Breast epithelium (tissue), 4 donors: ENCODE results near the gene GPX1. TPM values are rescaled to one million over a fixed set of nuclear protein-coding genes. Genes with fewer than 3 reads are reported as not detected.
"Not testable (repeated sequence)": the region's sequence is repeated elsewhere in the genome, so short reads cannot be mapped to it uniquely, and the experiment has no call there.

ENCODE experiments used
- DNase-seq, 2 donors: peaks; one replicate each; pipeline ENCODE4 v3.0.0-alpha.2; 2019; ENCODE audit warnings: low spot score in 2 of 2
- H3K27ac ChIP-seq, 2 donors: fragments of 200-600 bp; sonication (generic) in 1 of 2; one replicate each; pipeline ENCODE4 v1.5.1; 2016 to 2019; ENCODE audit warnings: mild to moderate bottlenecking in 1 of 2
- H3K27me3 ChIP-seq, 2 donors: fragments of 200-600 bp; sonication (generic) in 1 of 2; one replicate each; pipeline versions ENCODE4 v1.5.1 to v1.6.0; 2017 to 2019; ENCODE audit warnings: control low read depth in 1 of 2, mild to moderate bottlenecking in 1 of 2
- H3K36me3 ChIP-seq: fragments of 200-600 bp; one replicate; pipeline ENCODE4 v1.5.1; 2019
- H3K4me1 ChIP-seq, 2 donors: fragments of 200-600 bp; sonication (generic); one replicate each; pipeline ENCODE4 v1.5.1; 2016 to 2019; ENCODE audit warnings: control low read depth in 1 of 2
- H3K4me3 ChIP-seq, 3 donors: fragments of 200-600 bp; sonication (generic); 1 replicate in 2 of 3; 2 replicates in 1 of 3; pipeline ENCODE4 v1.5.1; 2016 to 2019; ENCODE audit warnings: mild to moderate bottlenecking in 3 of 3, moderate library complexity in 2 of 3
- H3K9me3 ChIP-seq, 2 donors: fragments of 200-600 bp; sonication (generic) in 1 of 2; one replicate each; pipeline ENCODE4 v1.5.1; 2016 to 2019; ENCODE audit warnings: control low read depth in 1 of 2
- POLR2A ChIP-seq: fragments of 450-650 bp; IDR thresholded peaks from one replicate; pipeline ENCODE4 v1.6.1; 2016; ENCODE audit warnings: antibody characterized with exemption, mild to moderate bottlenecking, moderate library complexity
- POLR2AphosphoS5 ChIP-seq, 3 donors: sonication (generic); formaldehyde crosslinking; IDR thresholded peaks; one replicate each; pipeline ENCODE4 v1.6.1; 2017; ENCODE audit warnings: antibody characterized with exemption in 3 of 3
- intact Hi-C: fragments of 100-400 bp; cut with DNase I; formaldehyde crosslinking; loops from one replicate; pipeline ENCODE4 v1.15.1; 2023; ENCODE audit warnings: low total_unique reads
- total RNA-seq, 3 donors: library from RNA; depleted of rRNA; stranded (reverse); fragments of >200 nt; gene quantifications; one replicate each; pipeline ENCODE4 v1.1.0, GENCODE V29; 2016
- TF ChIP-seq, protein P1 (sequence below), 3 donors: fragments of 450-650 bp; IDR thresholded peaks; one replicate each; pipeline ENCODE4 v1.5.1; 2016 to 2017; ENCODE audit warnings: antibody characterized with exemption in 3 of 3, mild to moderate bottlenecking in 3 of 3, moderate library complexity in 3 of 3

GPX1 gene
- total RNA-seq: 100 to 1,000 TPM; 205 to 653 (median 275) TPM

DNA sequence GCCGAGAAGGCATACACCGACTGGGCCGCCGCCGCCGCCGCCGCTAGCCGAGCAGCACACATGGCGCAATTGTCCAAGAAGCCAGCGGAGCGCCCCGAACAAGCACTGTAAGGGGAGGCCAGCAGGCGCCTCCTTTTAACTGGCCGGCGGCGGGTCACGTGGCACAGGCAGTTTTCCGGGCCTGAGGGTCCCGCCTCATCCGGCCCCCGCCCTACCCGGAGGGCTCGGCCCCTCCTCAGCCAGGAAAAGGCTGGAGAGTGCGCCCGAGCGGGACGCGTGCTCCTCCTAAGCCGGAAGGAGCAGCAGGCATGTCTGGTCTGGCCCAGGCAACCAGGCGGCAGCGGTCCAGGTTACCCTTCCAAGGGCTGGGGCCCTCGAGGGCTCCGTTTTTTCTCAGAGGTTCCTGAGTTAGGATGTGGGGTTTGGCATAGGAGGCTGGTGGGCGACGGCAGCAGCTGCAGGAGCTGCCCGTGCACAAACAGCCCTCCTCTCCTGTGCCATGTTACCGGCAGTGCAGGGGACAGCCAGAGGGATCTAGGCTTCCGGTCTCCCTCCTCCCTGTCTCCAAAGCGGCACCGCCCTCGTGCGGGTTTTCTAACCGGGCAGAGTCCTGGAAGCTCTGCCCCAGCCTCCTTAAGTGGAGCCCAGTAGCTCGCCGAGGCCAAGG lies at the start of gene GPX1:
GPX1 (minus strand) TSS at position 137 of the 667 bp plus-strand sequence; CDS start at position 62, 75 bp downstream.
- H3K36me3 ChIP-seq: no peaks in the 10 kb centered on the region
- no peaks in the 10 kb centered on the region for H3K27me3 ChIP-seq
- H3K9me3 ChIP-seq: no peaks in the 10 kb centered on the region
- intact Hi-C loops: no loop called here
- H3K4me3 ChIP-seq: peak within 1 kb of the TSS; percentile 76 to 97 (median 80)
- peaks cover 0 to 10% of the 10 kb centered on the region in 2 donors for H3K4me1 ChIP-seq
- H3K27ac ChIP-seq: peak within 1 kb of the TSS; percentile 89 to 97
- TF ChIP-seq POLR2AphosphoS5 (IDR thresholded peaks at IDR 0.05): peak; percentile 80 to 90 (median 87)
- TF ChIP-seq, protein P1, sequence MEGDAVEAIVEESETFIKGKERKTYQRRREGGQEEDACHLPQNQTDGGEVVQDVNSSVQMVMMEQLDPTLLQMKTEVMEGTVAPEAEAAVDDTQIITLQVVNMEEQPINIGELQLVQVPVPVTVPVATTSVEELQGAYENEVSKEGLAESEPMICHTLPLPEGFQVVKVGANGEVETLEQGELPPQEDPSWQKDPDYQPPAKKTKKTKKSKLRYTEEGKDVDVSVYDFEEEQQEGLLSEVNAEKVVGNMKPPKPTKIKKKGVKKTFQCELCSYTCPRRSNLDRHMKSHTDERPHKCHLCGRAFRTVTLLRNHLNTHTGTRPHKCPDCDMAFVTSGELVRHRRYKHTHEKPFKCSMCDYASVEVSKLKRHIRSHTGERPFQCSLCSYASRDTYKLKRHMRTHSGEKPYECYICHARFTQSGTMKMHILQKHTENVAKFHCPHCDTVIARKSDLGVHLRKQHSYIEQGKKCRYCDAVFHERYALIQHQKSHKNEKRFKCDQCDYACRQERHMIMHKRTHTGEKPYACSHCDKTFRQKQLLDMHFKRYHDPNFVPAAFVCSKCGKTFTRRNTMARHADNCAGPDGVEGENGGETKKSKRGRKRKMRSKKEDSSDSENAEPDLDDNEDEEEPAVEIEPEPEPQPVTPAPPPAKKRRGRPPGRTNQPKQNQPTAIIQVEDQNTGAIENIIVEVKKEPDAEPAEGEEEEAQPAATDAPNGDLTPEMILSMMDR (IDR thresholded peaks at IDR 0.05): no peak
- TF ChIP-seq POLR2A: peak; percentile 90
- peak; percentile 89 to 91 for DNase-seq

DNA sequence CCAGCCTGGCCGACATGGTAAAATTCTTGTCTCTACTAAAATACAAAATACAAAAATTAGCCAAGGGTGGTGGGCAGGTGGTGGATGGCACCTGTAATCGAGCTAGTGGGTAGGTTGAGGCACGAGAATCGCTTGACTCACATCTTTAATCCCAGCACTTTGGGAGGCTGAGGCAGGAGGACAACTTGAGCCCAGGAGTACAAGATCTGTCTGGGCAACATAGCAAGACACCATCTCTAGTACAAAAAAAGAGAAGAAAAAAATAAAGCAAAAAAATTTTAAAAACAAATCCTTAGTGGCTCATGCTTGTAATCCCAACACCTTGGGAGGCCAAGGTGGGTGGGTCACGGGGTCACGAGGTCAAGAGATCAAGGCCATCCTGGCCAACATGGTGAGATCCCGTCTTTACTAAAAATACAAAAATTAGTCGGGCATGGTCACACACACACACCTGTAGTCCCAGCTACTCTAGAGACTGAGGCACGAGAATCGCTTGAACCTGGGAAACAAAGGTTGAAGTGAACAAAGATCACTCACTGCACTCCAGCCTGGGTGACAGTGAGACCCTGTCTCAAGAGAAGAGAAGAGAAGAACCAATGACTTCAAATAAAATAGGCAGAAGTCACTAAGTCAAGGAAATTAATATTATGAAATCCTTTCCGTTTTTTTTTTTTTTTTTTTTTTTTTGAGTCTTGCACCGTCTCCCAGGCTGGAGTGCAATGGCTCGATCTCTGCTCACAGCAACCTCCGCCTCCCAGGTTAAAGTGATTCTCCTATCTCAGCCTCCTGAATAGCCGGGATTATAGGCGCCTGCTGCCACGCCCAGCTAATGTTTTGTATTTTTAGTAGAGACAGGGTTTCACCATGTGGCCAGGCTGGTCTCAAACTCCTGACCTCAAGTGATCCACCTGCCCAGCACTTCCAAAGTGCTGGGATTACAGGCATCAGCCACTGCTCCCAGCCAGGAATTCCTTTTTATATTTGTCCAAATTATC lies 48.7 kb upstream of the GPX1 start:
- H3K27me3 ChIP-seq: no peaks in the 10 kb centered on the region
- peaks cover 3 to 15% of the 10 kb centered on the region in 2 donors for H3K4me1 ChIP-seq
- peak overlapping the region; percentile 48 to 68 for H3K27ac ChIP-seq
- intact Hi-C loops: no loop called here
- no peaks in the 10 kb centered on the region for H3K9me3 ChIP-seq
- H3K36me3 ChIP-seq: no peaks in the 10 kb centered on the region
- H3K4me3 ChIP-seq: no peak overlapping the region
- DNase-seq: no peak
- TF ChIP-seq POLR2AphosphoS5 (IDR thresholded peaks at IDR 0.05): no peak
- TF ChIP-seq POLR2A: no peak
- TF ChIP-seq, protein P1 (IDR thresholded peaks at IDR 0.05): no peak

DNA sequence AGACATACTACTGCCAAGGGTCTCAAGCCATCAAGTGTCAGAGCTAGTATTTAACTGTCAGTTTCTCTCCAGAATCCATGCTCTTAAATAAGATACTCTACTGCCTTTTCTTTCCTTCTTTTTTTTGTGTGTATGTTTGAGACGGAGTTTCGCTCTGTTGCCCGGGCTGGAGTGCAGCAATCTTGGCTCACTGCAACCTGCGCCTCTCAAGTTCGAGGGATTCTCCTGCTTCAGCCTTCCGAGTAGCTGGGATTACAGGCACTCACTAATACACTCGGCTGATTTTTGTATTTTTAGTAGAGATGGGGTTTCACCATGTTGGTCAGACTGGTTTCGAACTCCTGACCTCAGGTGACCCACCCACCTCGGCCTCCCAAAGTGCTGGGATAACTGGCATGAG lies 47.4 kb upstream of the GPX1 start:
- Histone ChIP-seq H3K4me1 (peaks cover 3 to 15% of the 10 kb centered on the region in 2 donors), H3K27ac (peak overlapping the region; percentile 48 to 55)
- H3K36me3 ChIP-seq, DNase-seq, H3K4me3 ChIP-seq, H3K27me3 ChIP-seq, intact Hi-C loops, H3K9me3 ChIP-seq: not testable (repeated sequence)

DNA sequence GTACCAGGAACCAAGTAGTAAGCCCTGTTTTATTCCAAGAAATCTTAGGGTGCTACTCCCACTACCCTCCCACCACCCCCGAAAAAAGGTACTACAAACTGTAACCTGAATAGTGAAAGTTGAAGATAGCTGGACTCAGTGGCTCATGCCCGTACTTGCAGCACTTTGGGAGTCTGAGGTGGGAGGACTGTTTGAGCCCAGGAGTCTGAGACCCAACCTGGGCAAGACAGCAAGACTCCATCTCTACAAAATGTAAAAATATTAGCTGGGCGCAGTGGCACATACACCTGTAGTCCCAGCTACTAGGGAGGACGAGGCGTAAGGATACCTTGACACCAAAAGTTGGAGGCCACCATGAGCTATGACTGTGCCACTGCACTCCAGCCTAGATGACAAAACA lies 45.7 kb upstream of the GPX1 start:
- Histone ChIP-seq H3K4me1 (peaks cover 0 to 8% of the 10 kb centered on the region in 2 donors), H3K4me3 (no peak overlapping the region), H3K36me3 (no peaks in the 10 kb centered on the region), H3K27ac (no peak overlapping the region), H3K9me3 (no peaks in the 10 kb centered on the region), H3K27me3 (no peaks in the 10 kb centered on the region)
- TF ChIP-seq, protein P1 (IDR thresholded peaks at IDR 0.05): no peak
- TF ChIP-seq POLR2AphosphoS5 (IDR thresholded peaks at IDR 0.05) (no peak), POLR2A (no peak)
- intact Hi-C loops: no loop called here
- no peak for DNase-seq

- no peaks in the 10 kb centered on the region for H3K9me3 ChIP-seq
- intact Hi-C loops: no loop called here
- H3K4me1 ChIP-seq: peaks cover 0 to 4% of the 10 kb centered on the region in 2 donors
- H3K36me3 ChIP-seq: no peaks in the 10 kb centered on the region
- no peaks in the 10 kb centered on the region for H3K27me3 ChIP-seq
- no peak overlapping the region for H3K27ac ChIP-seq
- TF ChIP-seq POLR2A: no peak
- TF ChIP-seq POLR2AphosphoS5 (IDR thresholded peaks at IDR 0.05): no peak
- TF ChIP-seq, protein P1 (IDR thresholded peaks at IDR 0.05): no peak
- H3K4me3 ChIP-seq: no peak overlapping the region
- DNase-seq: no peak
These were observed 43.6 kb upstream of the GPX1 start for GRCh38 chr3:49401766-49402165.
